Activated naive CD8-positive, alpha-beta T cell treated with anti-CD3 and anti-CD28 coated beads, Interleukin-2, amount 10 ng/mL, durations not matched to agents 7 days and 5 days (primary cell): ENCODE measurements around the gene CHP2. TPM values are rescaled to one million over a fixed set of nuclear protein-coding genes. Genes with fewer than 3 reads are reported as not detected.
A peak's percentile ranks its signal among the peaks of the same experiment; 100 is the strongest.

Source experiments
- ATAC-seq: fragments of 150-1000 bp; cut with Tn5 transposase; one replicate; pipeline ENCODE4 v1.10.0; 2021; ENCODE audit warnings: low read depth, moderate library complexity
- POLR2A ChIA-PET: fragments of 350-600 bp; sonication (Branson Sonifier 250); formaldehyde crosslinking; loops from one replicate; lab custom pipeline; 2021; ENCODE audit warnings: antibody characterized with exemption; lab: Charles Lee
- DNase-seq: peaks from one replicate; pipeline ENCODE4 v3.0.0; 2021
- H3K27ac Mint-ChIP-seq: one replicate; pipeline ENCODE4 v1.8.0; 2022; ENCODE audit warnings: mild to moderate bottlenecking, mixed read lengths
- H3K27me3 Mint-ChIP-seq: one replicate; pipeline ENCODE4 v1.8.0; 2022; ENCODE audit warnings: mild to moderate bottlenecking, moderate library complexity, mixed read lengths
- H3K36me3 Mint-ChIP-seq: one replicate; pipeline ENCODE4 v1.8.0; 2021; ENCODE audit warnings: mild to moderate bottlenecking, mixed read lengths
- H3K4me1 Mint-ChIP-seq: one replicate; pipeline ENCODE4 v1.8.0; 2021; ENCODE audit warnings: mixed read lengths
- H3K4me3 Mint-ChIP-seq: one replicate; pipeline ENCODE4 v1.8.0; 2022; ENCODE audit warnings: mild to moderate bottlenecking, moderate library complexity, mixed read lengths
- H3K9me3 Mint-ChIP-seq: one replicate; pipeline ENCODE4 v1.8.0; 2021; ENCODE audit warnings: mixed read lengths
- total RNA-seq, 2 experiments: library from RNA; stranded (reverse); gene quantifications; one replicate each; pipeline ENCODE4 v1.2.3, GENCODE V29; 2021

Gene CHP2
- total RNA-seq, 2 experiments from 2014 or later: not detected

GRCh38 chr16:23757937-23758619 is 3.3 kb downstream of the CHP2 start:
- H3K27me3 Mint-ChIP-seq: peaks cover 48% of the 10 kb centered on the region
- no peaks in the 10 kb centered on the region for H3K9me3 Mint-ChIP-seq
- DNase-seq (no peak), ATAC-seq (no peak)
- H3K27ac Mint-ChIP-seq: no peak overlapping the region
- H3K4me3 Mint-ChIP-seq: no peak overlapping the region
- POLR2A ChIA-PET: no interaction called here
- no peaks in the 10 kb centered on the region for H3K4me1 Mint-ChIP-seq
- H3K36me3 Mint-ChIP-seq: no peaks in the 10 kb centered on the region

- Mint-ChIP-seq H3K36me3 (no peaks in the 10 kb centered on the region), H3K27ac (no peak overlapping the region)
- POLR2A ChIA-PET: no interaction called here
These were observed 11.1 kb downstream of the CHP2 start for GRCh38 chr16:23765933-23766332.

GRCh38 chr16:23768581-23768980 is 13.8 kb downstream of the CHP2 start:
- ATAC-seq: no peak
- no peaks in the 10 kb centered on the region for H3K9me3 Mint-ChIP-seq
- no peaks in the 10 kb centered on the region for H3K4me1 Mint-ChIP-seq
- H3K36me3 Mint-ChIP-seq: no peaks in the 10 kb centered on the region
- peaks cover 8% of the 10 kb centered on the region for H3K27me3 Mint-ChIP-seq
- H3K4me3 Mint-ChIP-seq: no peak overlapping the region
- POLR2A ChIA-PET: no interaction called here
- H3K27ac Mint-ChIP-seq: no peak overlapping the region
- no peak for DNase-seq

More at GRCh38 chr16:23765933-23766332, 11.1 kb downstream of the CHP2 start:
- ATAC-seq (no peak), DNase-seq (no peak)
- Mint-ChIP-seq H3K9me3 (no peaks in the 10 kb centered on the region), H3K27me3 (peaks cover 6% of the 10 kb centered on the region), H3K4me1 (no peaks in the 10 kb centered on the region), H3K4me3 (no peak overlapping the region)

GRCh38 chr16:23771027-23771426 is 16.2 kb downstream of the CHP2 start:
- H3K27me3 Mint-ChIP-seq: peaks cover 11% of the 10 kb centered on the region
- no peaks in the 10 kb centered on the region for H3K36me3 Mint-ChIP-seq
- ATAC-seq: no peak
- no peak overlapping the region for H3K4me3 Mint-ChIP-seq
- H3K27ac Mint-ChIP-seq: no peak overlapping the region
- H3K4me1 Mint-ChIP-seq: no peaks in the 10 kb centered on the region
- no peak for DNase-seq
- no peaks in the 10 kb centered on the region for H3K9me3 Mint-ChIP-seq
- POLR2A ChIA-PET: no interaction called here

GRCh38 chr16:23771642-23772041 is 16.8 kb downstream of the CHP2 start:
- POLR2A ChIA-PET: no interaction called here
- H3K4me3 Mint-ChIP-seq: no peak overlapping the region
- peaks cover 11% of the 10 kb centered on the region for H3K27me3 Mint-ChIP-seq
- no peaks in the 10 kb centered on the region for H3K9me3 Mint-ChIP-seq
- no peaks in the 10 kb centered on the region for H3K4me1 Mint-ChIP-seq
- H3K36me3 Mint-ChIP-seq: no peaks in the 10 kb centered on the region
- ATAC-seq: no peak
- no peak overlapping the region for H3K27ac Mint-ChIP-seq
- no peak for DNase-seq

- Mint-ChIP-seq H3K27me3 (peaks cover 11% of the 10 kb centered on the region), H3K36me3 (no peaks in the 10 kb centered on the region), H3K27ac (no peak overlapping the region), H3K4me1 (no peaks in the 10 kb centered on the region), H3K4me3 (no peak overlapping the region), H3K9me3 (no peaks in the 10 kb centered on the region)
- ATAC-seq (no peak), DNase-seq (no peak)
- POLR2A ChIA-PET: no interaction called here
These were observed 18.5 kb downstream of the CHP2 start for GRCh38 chr16:23773339-23773738.

- DNase-seq: no peak
- POLR2A ChIA-PET: no interaction called here
- no peaks in the 10 kb centered on the region for H3K9me3 Mint-ChIP-seq
- H3K36me3 Mint-ChIP-seq: no peaks in the 10 kb centered on the region
- H3K27me3 Mint-ChIP-seq: peaks cover 39% of the 10 kb centered on the region
- no peak overlapping the region for H3K4me3 Mint-ChIP-seq
- no peak overlapping the region for H3K27ac Mint-ChIP-seq
- H3K4me1 Mint-ChIP-seq: peaks cover 2% of the 10 kb centered on the region
- no peak for ATAC-seq
These were observed 26.4 kb downstream of the CHP2 start for GRCh38 chr16:23781176-23781575.

GRCh38 chr16:23784811-23785447 is 30.1 kb downstream of the CHP2 start:
- no peaks in the 10 kb centered on the region for H3K9me3 Mint-ChIP-seq
- H3K4me1 Mint-ChIP-seq: peaks cover 9% of the 10 kb centered on the region
- peaks cover 1% of the 10 kb centered on the region for H3K36me3 Mint-ChIP-seq
- H3K27ac Mint-ChIP-seq: no peak overlapping the region
- peaks cover 47% of the 10 kb centered on the region for H3K27me3 Mint-ChIP-seq
- POLR2A ChIA-PET: no interaction called here
- no peak overlapping the region for H3K4me3 Mint-ChIP-seq
- no peak for ATAC-seq
- DNase-seq: no peak

- ATAC-seq: no peak
These were observed 31.0 kb downstream of the CHP2 start for GRCh38 chr16:23785842-23786241.

GRCh38 chr16:23786964-23787561 is 32.2 kb downstream of the CHP2 start:
- H3K4me1 Mint-ChIP-seq: peaks cover 9% of the 10 kb centered on the region
- peaks cover 1% of the 10 kb centered on the region for H3K36me3 Mint-ChIP-seq
- no peak for ATAC-seq
- no peak overlapping the region for H3K4me3 Mint-ChIP-seq
- H3K9me3 Mint-ChIP-seq: no peaks in the 10 kb centered on the region
- DNase-seq: no peak
- peaks cover 31% of the 10 kb centered on the region for H3K27me3 Mint-ChIP-seq
- no peak overlapping the region for H3K27ac Mint-ChIP-seq
- POLR2A ChIA-PET: no interaction called here

More at GRCh38 chr16:23785842-23786241, 31.0 kb downstream of the CHP2 start:
- peaks cover 43% of the 10 kb centered on the region for H3K27me3 Mint-ChIP-seq
- POLR2A ChIA-PET: no interaction called here
- no peak for DNase-seq
- H3K4me1 Mint-ChIP-seq: peaks cover 9% of the 10 kb centered on the region
- peaks cover 1% of the 10 kb centered on the region for H3K36me3 Mint-ChIP-seq
- H3K9me3 Mint-ChIP-seq: no peaks in the 10 kb centered on the region
- no peak overlapping the region for H3K27ac Mint-ChIP-seq
- H3K4me3 Mint-ChIP-seq: no peak overlapping the region

GRCh38 chr16:23788685-23789084 is 33.9 kb downstream of the CHP2 start:
- POLR2A ChIA-PET: no interaction called here
- DNase-seq (no peak), ATAC-seq (no peak)
- Mint-ChIP-seq H3K36me3 (peaks cover 1% of the 10 kb centered on the region), H3K4me3 (no peak overlapping the region), H3K27me3 (peaks cover 19% of the 10 kb centered on the region), H3K27ac (no peak overlapping the region), H3K4me1 (peaks cover 9% of the 10 kb centered on the region), H3K9me3 (no peaks in the 10 kb centered on the region)

- Mint-ChIP-seq H3K4me1 (no peaks in the 10 kb centered on the region), H3K4me3 (no peak overlapping the region), H3K27ac (no peak overlapping the region), H3K36me3 (no peaks in the 10 kb centered on the region), H3K9me3 (no peaks in the 10 kb centered on the region), H3K27me3 (peaks cover 10% of the 10 kb centered on the region)
- POLR2A ChIA-PET: no interaction called here
- ATAC-seq (no peak), DNase-seq (no peak)
These were observed 40.6 kb downstream of the CHP2 start for GRCh38 chr16:23795378-23795777.

GRCh38 chr16:23796941-23797340 is 42.1 kb downstream of the CHP2 start:
- H3K27ac Mint-ChIP-seq: no peak overlapping the region
- peaks cover 3% of the 10 kb centered on the region for H3K4me1 Mint-ChIP-seq
- no peak overlapping the region for H3K4me3 Mint-ChIP-seq
- POLR2A ChIA-PET: no interaction called here
- ATAC-seq: no peak
- no peaks in the 10 kb centered on the region for H3K36me3 Mint-ChIP-seq
- no peak for DNase-seq
- no peaks in the 10 kb centered on the region for H3K9me3 Mint-ChIP-seq
- H3K27me3 Mint-ChIP-seq: peaks cover 10% of the 10 kb centered on the region

- H3K9me3 Mint-ChIP-seq: no peaks in the 10 kb centered on the region
- POLR2A ChIA-PET: no interaction called here
- H3K36me3 Mint-ChIP-seq: no peaks in the 10 kb centered on the region
- peaks cover 10% of the 10 kb centered on the region for H3K4me1 Mint-ChIP-seq
- H3K27ac Mint-ChIP-seq: no peak overlapping the region
- H3K4me3 Mint-ChIP-seq: no peak overlapping the region
- ATAC-seq (peak; percentile 60), DNase-seq (peak; percentile 80)
- H3K27me3 Mint-ChIP-seq: peaks cover 8% of the 10 kb centered on the region
These were observed 46.6 kb downstream of the CHP2 start for GRCh38 chr16:23801378-23801777.
